Upper lobe of left lung (tissue), 6 donors: ENCODE results near the gene ACSL3. TPM values are rescaled to one million over a fixed set of nuclear protein-coding genes. Genes with fewer than 3 reads are reported as not detected.

ENCODE experiments used
- ATAC-seq, 2 donors: fragments of 200-7000 bp; cut with Tn5 transposase; one replicate each; pipeline ENCODE4 v1.9.1; 2022; ENCODE audit warnings: mild to moderate bottlenecking in 2 of 2, moderate library complexity in 2 of 2; ENCODE audit not compliant: low FRiP score in 2 of 2
- DNase-seq, 2 donors: peaks; one replicate each; pipeline ENCODE4 v3.0.0-alpha.2; 2019 to 2020
- H3K27ac ChIP-seq, 4 donors: fragments of 200-600 bp; sonication (generic); one replicate each; pipeline ENCODE4 v1.5.1; 2016 to 2019
- H3K27me3 ChIP-seq, 4 donors: fragments of 200-600 bp; sonication (generic); one replicate each; pipeline ENCODE4 v1.5.1; 2017 to 2019
- H3K36me3 ChIP-seq, 4 donors: fragments of 200-600 bp; sonication (generic); one replicate each; pipeline ENCODE4 v1.5.1; 2016 to 2019
- H3K4me1 ChIP-seq, 4 donors: fragments of 200-600 bp; sonication (generic); one replicate each; pipeline ENCODE4 v1.5.1; 2018 to 2019
- H3K4me3 ChIP-seq, 4 donors: fragments of 200-600 bp; sonication (generic); one replicate each; pipeline ENCODE4 v1.5.1; 2017 to 2019; ENCODE audit warnings: mild to moderate bottlenecking in 2 of 4, moderate library complexity in 1 of 4
- H3K9me3 ChIP-seq, 4 donors: fragments of 200-600 bp; sonication (generic); one replicate each; pipeline ENCODE4 v1.5.1; 2018 to 2019
- CTCF ChIP-seq, 6 experiments: fragments of 450-650 bp in 4 of 6; fragments of 200-600 bp in 2 of 6; sonication (generic) in 2 of 6; IDR thresholded peaks; one replicate each; pipeline ENCODE4 v1.5.1; 2016 to 2019; ENCODE audit warnings: antibody characterized with exemption in 6 of 6
- EP300 ChIP-seq, 4 donors: sonication (generic); formaldehyde crosslinking; IDR thresholded peaks; one replicate each; pipeline ENCODE4 v1.5.1; 2017; ENCODE audit warnings: antibody characterized with exemption in 4 of 4, control low read depth in 2 of 4
- POLR2A ChIP-seq, 4 donors: fragments of 450-650 bp; IDR thresholded peaks; one replicate each; pipeline ENCODE4 v1.5.1; 2016 to 2017; ENCODE audit warnings: antibody characterized with exemption in 4 of 4, mild to moderate bottlenecking in 2 of 4
- POLR2AphosphoS5 ChIP-seq, 2 donors: sonication (generic); formaldehyde crosslinking; IDR thresholded peaks; one replicate each; pipeline ENCODE4 v1.5.1; 2017; ENCODE audit warnings: antibody characterized with exemption in 2 of 2
- WGBS, 2 donors: methylation state at CpG; one replicate each; pipeline ENCODE4 v1.1.5; 2017 to 2018; 5-methylcytosine and 5-hydroxymethylcytosine counted together
- total RNA-seq, 6 donors: library from RNA; depleted of rRNA in 4 of 6; stranded (reverse); fragments of >200 nt in 4 of 6; gene quantifications; one replicate each; pipeline versions ENCODE4 v1.1.0 to v1.2.1, GENCODE V29; 2016 to 2021
- donor health status: DM: no; HTN: no; CAD: no; lungs with moderate emphysema.
- donor health status: DM: no; HTN: yes; CAD: no; lungs with severe emphysema.

ACSL3 gene
- total RNA-seq, 6 donors from 2014 or later, result 35.6 to 86.0 (median 69.9) TPM

- Histone ChIP-seq H3K27ac (no peak overlapping the region), H3K9me3 (no peaks in the 10 kb centered on the region), H3K4me3 (no peak overlapping the region), H3K36me3 (no peaks in the 10 kb centered on the region), H3K27me3 (peaks cover 0 to 3% (median 0%) of the 10 kb centered on the region in 4 donors), H3K4me1 (no peaks in the 10 kb centered on the region)
- DNase-seq (no peak), ATAC-seq (no peak)
- TF ChIP-seq CTCF (IDR thresholded peaks at IDR 0.05) (no peak), EP300 (IDR thresholded peaks at IDR 0.05) (no peak)
- WGBS, 2 donors, result 72 to 79% methylated on average over 7 of the region's 7 CpGs
These were observed 102.8 kb downstream of the ACSL3 start for GRCh38 chr2:222963641-222964040.

GRCh38 chr2:222964376-222965031, 103.7 kb downstream of the ACSL3 start:
- H3K9me3 ChIP-seq, result no peaks in the 10 kb centered on the region
- peaks cover 0 to 3% (median 0%) of the 10 kb centered on the region in 4 donors for H3K27me3 ChIP-seq
- TF ChIP-seq POLR2A (IDR thresholded peaks at IDR 0.05) (no peak), CTCF (IDR thresholded peaks at IDR 0.05) (no peak)
- no peak overlapping the region for H3K4me3 ChIP-seq
- WGBS, 2 donors, result 55 to 83% methylated on average over 1 to 11 of the region's 11 CpGs
- no peak for ATAC-seq
- H3K36me3 ChIP-seq, result no peaks in the 10 kb centered on the region
- no peak overlapping the region for H3K27ac ChIP-seq
- H3K4me1 ChIP-seq, result no peaks in the 10 kb centered on the region
- peak in 1 of 2 donors; percentile 6 for DNase-seq

- Histone ChIP-seq H3K9me3 (no peaks in the 10 kb centered on the region), H3K36me3 (no peaks in the 10 kb centered on the region), H3K27ac (no peak overlapping the region), H3K27me3 (peaks cover 0 to 3% (median 0%) of the 10 kb centered on the region in 4 donors), H3K4me1 (no peaks in the 10 kb centered on the region), H3K4me3 (no peak overlapping the region)
- TF ChIP-seq POLR2AphosphoS5 (IDR thresholded peaks at IDR 0.05), result no peak
- no peak for TF ChIP-seq POLR2A (IDR thresholded peaks at IDR 0.05)
- no peak for TF ChIP-seq EP300 (IDR thresholded peaks at IDR 0.05)
- TF ChIP-seq CTCF (IDR thresholded peaks at IDR 0.05), result no peak
- DNase-seq, result no peak
- WGBS, 2 donors, result 67 to 77% methylated on average over 1 of the region's 1 CpG
- ATAC-seq, result no peak
These were observed 104.7 kb downstream of the ACSL3 start for GRCh38 chr2:222965555-222965954.

GRCh38 chr2:222968550-222969155, 107.8 kb downstream of the ACSL3 start:
- peaks cover 0 to 3% (median 0%) of the 10 kb centered on the region in 4 donors for H3K27me3 ChIP-seq
- no peaks in the 10 kb centered on the region for H3K36me3 ChIP-seq
- no peak for TF ChIP-seq POLR2AphosphoS5 (IDR thresholded peaks at IDR 0.05)
- no peak for TF ChIP-seq POLR2A (IDR thresholded peaks at IDR 0.05)
- TF ChIP-seq EP300 (IDR thresholded peaks at IDR 0.05), result no peak
- no peak for TF ChIP-seq CTCF (IDR thresholded peaks at IDR 0.05)
- H3K27ac ChIP-seq, result no peak overlapping the region
- no peaks in the 10 kb centered on the region for H3K9me3 ChIP-seq
- WGBS, 2 donors, result 80 to 84% methylated on average over 6 of the region's 6 CpGs
- ATAC-seq, result no peak
- DNase-seq, result no peak
- H3K4me1 ChIP-seq, result no peaks in the 10 kb centered on the region
- H3K4me3 ChIP-seq, result no peak overlapping the region

GRCh38 chr2:222969491-222969890, 108.7 kb downstream of the ACSL3 start:
- no peak overlapping the region for H3K27ac ChIP-seq
- no peak for TF ChIP-seq POLR2AphosphoS5 (IDR thresholded peaks at IDR 0.05)
- no peak for TF ChIP-seq CTCF (IDR thresholded peaks at IDR 0.05)
- no peak for TF ChIP-seq EP300 (IDR thresholded peaks at IDR 0.05)
- no peak for TF ChIP-seq POLR2A (IDR thresholded peaks at IDR 0.05)
- DNase-seq (no peak), ATAC-seq (no peak)
- peaks cover 0 to 3% (median 0%) of the 10 kb centered on the region in 4 donors for H3K27me3 ChIP-seq
- no peaks in the 10 kb centered on the region for H3K9me3 ChIP-seq
- no peaks in the 10 kb centered on the region for H3K36me3 ChIP-seq
- WGBS, 2 donors, result 23 to 24% methylated on average over 3 of the region's 3 CpGs
- no peaks in the 10 kb centered on the region for H3K4me1 ChIP-seq
- H3K4me3 ChIP-seq, result no peak overlapping the region
